Gastrocnemius medialis (tissue), 4 donors: Measurements from ENCODE around the gene EFCAB6. TPM values are rescaled to one million over a fixed set of nuclear protein-coding genes. Genes with fewer than 3 reads are reported as not detected.

Experiments
- ATAC-seq, 2 donors: fragments of 150-250 bp; one replicate each; pipeline ENCODE4 v1.9.1; 2016
- DNase-seq, 2 donors: peaks; one replicate each; pipeline ENCODE4 v3.0.0-alpha.2; 2019
- H3K27ac ChIP-seq, 4 donors: fragments of 200-600 bp; sonication (generic); 1 replicate in 1 of 4; 2 replicates in 3 of 4; pipeline ENCODE4 v1.5.1; 2016 to 2018; ENCODE audit warnings: mild to moderate bottlenecking in 2 of 4, moderate library complexity in 1 of 4
- H3K27me3 ChIP-seq, 3 donors: fragments of 200-600 bp; sonication (generic) in 2 of 3; 1 replicate in 1 of 3; 2 replicates in 2 of 3; pipeline versions ENCODE4 v1.5.1 to v1.6.0; 2016 to 2019; ENCODE audit warnings: mild to moderate bottlenecking in 1 of 3, moderate library complexity in 1 of 3
- H3K36me3 ChIP-seq, 2 donors: fragments of 200-600 bp; sonication (generic) in 1 of 2; one replicate each; pipeline ENCODE4 v1.5.1; 2017 to 2018
- H3K4me1 ChIP-seq, 2 donors: fragments of 200-600 bp; sonication (generic) in 1 of 2; one replicate each; pipeline ENCODE4 v1.5.1; 2016 to 2017; ENCODE audit warnings: mild to moderate bottlenecking in 2 of 2
- H3K4me3 ChIP-seq, 4 donors: fragments of 200-600 bp; sonication (generic) in 3 of 4; 1 replicate in 1 of 4; 2 replicates in 3 of 4; pipeline ENCODE4 v1.5.1; 2016 to 2019; ENCODE audit warnings: mild to moderate bottlenecking in 2 of 4
- H3K9me3 ChIP-seq, 3 donors: fragments of 200-600 bp; sonication (generic) in 2 of 3; 1 replicate in 1 of 3; 2 replicates in 2 of 3; pipeline ENCODE4 v1.5.1; 2016 to 2019
- CTCF ChIP-seq, 5 experiments: fragments of 450-650 bp in 3 of 5; fragments of 200-600 bp in 2 of 5; sonication (generic) in 2 of 5; IDR thresholded peaks in 4 of 5; conservative IDR thresholded peaks in 1 of 5; 1 replicate in 4 of 5; 2 replicates in 1 of 5; pipeline ENCODE4 v1.5.1; 2016 to 2019; ENCODE audit warnings: antibody characterized with exemption in 5 of 5, mild to moderate bottlenecking in 3 of 5, moderate library complexity in 3 of 5
- POLR2A ChIP-seq, 2 donors: fragments of 450-650 bp; IDR thresholded peaks; one replicate each; pipeline ENCODE4 v1.6.1; 2017; ENCODE audit warnings: antibody characterized with exemption in 2 of 2, mild to moderate bottlenecking in 2 of 2, moderate library complexity in 2 of 2
- in situ Hi-C, 4 donors: fragments of 200-750 bp; cut with MboI; loops; one replicate each; pipeline versions ENCODE4 v1.15.0 to v1.8.0; 2017; ENCODE audit warnings: low sequenced_read_pairs in 4 of 4
- intact Hi-C: fragments of 100-400 bp; cut with DNase I; formaldehyde crosslinking; loops from one replicate; pipeline ENCODE4 v1.15.1; 2023; ENCODE audit warnings: low total_unique reads
- total RNA-seq, 4 donors: library from RNA; depleted of rRNA; stranded (reverse); fragments of >200 nt; gene quantifications; one replicate each; pipeline versions ENCODE4 v1.1.0 to v1.2.3, GENCODE V29; 2016

EFCAB6 gene
- total RNA-seq, 4 donors from 2014 or later, result 0.07 to 4.4 (median 0.28) TPM

- intact Hi-C loops (no loop called here), in situ Hi-C loops (no loop called here)
- Histone ChIP-seq H3K36me3 (no peaks in the 10 kb centered on the region), H3K9me3 (no peaks in the 10 kb centered on the region), H3K4me1 (no peaks in the 10 kb centered on the region), H3K27me3 (peaks cover 2 to 16% (median 5%) of the 10 kb centered on the region in 3 donors), H3K4me3 (no peak overlapping the region), H3K27ac (no peak overlapping the region)
- TF ChIP-seq CTCF (IDR thresholded peaks at IDR 0.05 in 4 of 5, conservative IDR thresholded peaks at IDR 0.05 in 1 of 5) (no peak), POLR2A (IDR thresholded peaks at IDR 0.05) (no peak)
- ATAC-seq (no peak), DNase-seq (no peak)
Observed at GRCh38 chr22:43483266-43483665, 328.8 kb downstream of the EFCAB6 start.

- H3K27me3 ChIP-seq, result peaks cover 0 to 11% (median 5%) of the 10 kb centered on the region in 3 donors
- H3K4me3 ChIP-seq, result no peak overlapping the region
- H3K4me1 ChIP-seq, result no peaks in the 10 kb centered on the region
- DNase-seq, result no peak
- no peaks in the 10 kb centered on the region for H3K36me3 ChIP-seq
- intact Hi-C loops (no loop called here), in situ Hi-C loops (no loop called here)
- ATAC-seq, result no peak
- no peak overlapping the region for H3K27ac ChIP-seq
- TF ChIP-seq POLR2A (IDR thresholded peaks at IDR 0.05) (no peak), CTCF (IDR thresholded peaks at IDR 0.05 in 4 of 5, conservative IDR thresholded peaks at IDR 0.05 in 1 of 5) (no peak)
- H3K9me3 ChIP-seq, result no peaks in the 10 kb centered on the region
Observed at GRCh38 chr22:43482318-43482625, 329.8 kb downstream of the EFCAB6 start.

- H3K36me3 ChIP-seq, result no peaks in the 10 kb centered on the region
- intact Hi-C loops (no loop called here), in situ Hi-C loops (no loop called here)
- no peak for DNase-seq
- no peak overlapping the region for H3K27ac ChIP-seq
- no peaks in the 10 kb centered on the region for H3K4me1 ChIP-seq
- no peak overlapping the region for H3K4me3 ChIP-seq
- no peak for ATAC-seq
- no peaks in the 10 kb centered on the region for H3K9me3 ChIP-seq
- peaks cover 0 to 6% (median 5%) of the 10 kb centered on the region in 3 donors for H3K27me3 ChIP-seq
- no peak for TF ChIP-seq POLR2A (IDR thresholded peaks at IDR 0.05)
Observed at GRCh38 chr22:43481568-43482317, 330.4 kb downstream of the EFCAB6 start.

- in situ Hi-C loops (no loop called here), intact Hi-C loops (no loop called here)
- no peaks in the 10 kb centered on the region for H3K4me1 ChIP-seq
- no peak overlapping the region for H3K27ac ChIP-seq
- H3K36me3 ChIP-seq, result no peaks in the 10 kb centered on the region
- peaks cover 0 to 6% (median 5%) of the 10 kb centered on the region in 3 donors for H3K27me3 ChIP-seq
- DNase-seq (no peak), ATAC-seq (no peak)
- H3K9me3 ChIP-seq, result no peaks in the 10 kb centered on the region
- TF ChIP-seq CTCF (IDR thresholded peaks at IDR 0.05 in 4 of 5, conservative IDR thresholded peaks at IDR 0.05 in 1 of 5), result no peak
- TF ChIP-seq POLR2A (IDR thresholded peaks at IDR 0.05), result no peak
- no peak overlapping the region for H3K4me3 ChIP-seq
Observed at GRCh38 chr22:43479962-43480361, 332.1 kb downstream of the EFCAB6 start.

DNA sequence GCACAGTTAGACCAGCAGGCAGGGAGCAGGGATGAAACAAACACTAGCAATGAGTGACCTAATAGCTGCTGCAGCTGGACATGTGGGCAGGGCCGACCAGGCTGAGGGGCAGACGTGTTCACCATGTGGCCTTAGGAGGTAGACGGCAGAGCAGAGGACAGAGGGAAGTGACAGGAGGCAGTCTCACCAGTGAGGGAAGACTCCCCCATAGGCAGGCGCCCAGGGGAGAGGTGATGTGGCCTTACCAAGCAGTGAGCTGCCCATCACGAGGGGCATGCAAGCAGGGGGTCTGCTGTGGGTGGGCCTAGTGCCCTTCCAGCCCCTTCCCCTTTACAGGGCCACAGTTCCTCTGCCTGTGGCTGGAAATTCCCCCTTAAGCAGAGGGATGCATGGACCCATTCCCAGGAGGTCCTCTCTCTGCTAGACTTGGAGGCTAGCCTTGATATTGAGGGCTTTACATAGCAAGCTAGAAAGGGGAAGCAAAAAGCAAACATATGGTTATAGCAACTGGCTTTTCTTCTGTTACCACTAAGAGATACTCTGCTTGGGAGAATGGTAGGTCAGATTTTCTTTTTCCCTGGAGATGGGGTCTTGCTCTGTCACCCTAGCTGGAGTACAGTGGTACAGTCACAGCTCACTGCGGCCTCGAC, 332.7 kb downstream of the EFCAB6 start:
- DNase-seq (no peak), ATAC-seq (no peak)
- H3K36me3 ChIP-seq, result no peaks in the 10 kb centered on the region
- no peak overlapping the region for H3K4me3 ChIP-seq
- no peaks in the 10 kb centered on the region for H3K9me3 ChIP-seq
- no peak overlapping the region for H3K27ac ChIP-seq
- intact Hi-C loops (no loop called here), in situ Hi-C loops (no loop called here)
- H3K27me3 ChIP-seq, result peaks cover 0 to 6% (median 5%) of the 10 kb centered on the region in 3 donors
- no peaks in the 10 kb centered on the region for H3K4me1 ChIP-seq
- TF ChIP-seq POLR2A (IDR thresholded peaks at IDR 0.05) (no peak), CTCF (IDR thresholded peaks at IDR 0.05 in 4 of 5, conservative IDR thresholded peaks at IDR 0.05 in 1 of 5) (no peak)
